Measurements from ENCODE around the gene BOC.

DNA sequence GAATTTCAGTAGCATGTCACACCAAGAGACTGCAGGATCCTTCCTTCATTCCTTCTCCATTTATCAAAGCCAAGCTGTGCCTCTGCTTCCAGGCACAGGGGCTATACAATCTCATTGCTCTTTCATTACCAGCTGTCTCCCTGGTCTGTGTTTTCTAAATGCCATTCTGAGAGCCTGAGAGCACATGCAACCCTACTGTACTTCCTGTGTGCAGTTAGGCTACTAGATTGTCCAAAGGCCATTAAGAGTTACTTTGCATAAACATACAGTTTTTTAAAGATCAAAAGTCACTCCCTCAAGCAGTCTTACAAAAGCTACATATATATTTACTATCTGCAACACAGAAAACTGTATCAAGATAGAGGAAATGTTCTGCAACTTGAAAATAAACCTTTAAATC lies 119.8 kb downstream of the BOC start:
- TF ChIP-seq EZH2 (IDR thresholded peaks at IDR 0.05; ENCODE audit: insufficient read depth, poor library complexity, severe bottlenecking): no peak
- no peak for TF ChIP-seq EZH2phosphoT487 (IDR thresholded peaks at IDR 0.05; ENCODE audit: insufficient read depth, low read depth)
